Astrocyte of the spinal cord (primary cell): ENCODE measurements around the gene ETHE1.
A peak's percentile ranks its signal among the peaks of the same experiment; 100 is the strongest.

Experiments used
- DNase-seq: peaks from one replicate; pipeline ENCODE4 v3.0.0; 2011; ENCODE audit warnings: low read depth, low spot score
- H3K4me3 ChIP-seq: 2 replicates; pipeline ENCODE4 v1.5.1; 2011; ENCODE audit warnings: low read depth, mild to moderate bottlenecking, low read length, moderate library complexity
- in situ Hi-C: cut with HindIII; loops from 2 replicates; pipeline ENCODE4 v1.10.0; 2017; ENCODE audit warnings: low sequenced_read_pairs
- TF ChIP-seq, protein P1 (sequence below): IDR thresholded peaks from 2 replicates; pipeline ENCODE4 v1.5.1; 2012; ENCODE audit warnings: low read depth, mild to moderate bottlenecking, low read length, inconsistent platforms

The ETHE1 gene

DNA sequence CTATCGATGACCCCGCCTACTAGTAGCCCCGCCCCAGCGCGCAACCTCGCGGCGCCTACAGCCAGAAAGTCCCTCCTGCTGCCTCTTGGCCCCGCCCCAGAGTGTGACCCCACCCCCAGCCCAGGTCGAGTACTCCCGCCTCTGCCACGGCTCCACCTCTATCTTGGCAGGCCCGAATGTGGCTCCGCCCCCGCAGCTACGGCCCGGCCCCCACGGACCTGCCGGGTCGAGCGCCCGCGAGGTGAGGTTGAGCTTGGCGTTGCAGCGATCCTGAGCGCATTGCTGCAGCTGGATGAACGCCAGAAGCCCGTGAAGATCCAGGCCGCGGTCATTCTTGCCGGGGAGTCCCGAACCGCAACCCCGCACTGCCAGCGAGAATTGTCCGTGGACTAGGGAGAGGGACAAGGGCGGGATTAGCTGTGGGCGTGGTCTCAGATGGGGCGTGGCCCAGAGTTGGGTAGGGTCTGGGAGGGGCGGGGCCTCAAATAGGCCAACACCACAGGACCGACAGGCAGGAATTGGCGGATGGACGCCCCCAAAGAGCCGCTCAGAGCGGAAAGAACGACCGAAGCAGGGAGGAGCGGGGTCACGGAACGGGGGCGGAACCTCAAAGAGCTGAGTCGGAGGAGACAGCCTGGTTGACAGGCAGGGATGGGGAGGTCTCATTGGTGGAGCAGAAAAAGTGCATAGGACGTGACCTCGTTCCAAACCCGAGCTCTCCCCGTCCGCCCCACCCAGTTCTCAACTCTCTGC, 63.4 kb downstream of the ETHE1 start:
- TF ChIP-seq, protein P1, sequence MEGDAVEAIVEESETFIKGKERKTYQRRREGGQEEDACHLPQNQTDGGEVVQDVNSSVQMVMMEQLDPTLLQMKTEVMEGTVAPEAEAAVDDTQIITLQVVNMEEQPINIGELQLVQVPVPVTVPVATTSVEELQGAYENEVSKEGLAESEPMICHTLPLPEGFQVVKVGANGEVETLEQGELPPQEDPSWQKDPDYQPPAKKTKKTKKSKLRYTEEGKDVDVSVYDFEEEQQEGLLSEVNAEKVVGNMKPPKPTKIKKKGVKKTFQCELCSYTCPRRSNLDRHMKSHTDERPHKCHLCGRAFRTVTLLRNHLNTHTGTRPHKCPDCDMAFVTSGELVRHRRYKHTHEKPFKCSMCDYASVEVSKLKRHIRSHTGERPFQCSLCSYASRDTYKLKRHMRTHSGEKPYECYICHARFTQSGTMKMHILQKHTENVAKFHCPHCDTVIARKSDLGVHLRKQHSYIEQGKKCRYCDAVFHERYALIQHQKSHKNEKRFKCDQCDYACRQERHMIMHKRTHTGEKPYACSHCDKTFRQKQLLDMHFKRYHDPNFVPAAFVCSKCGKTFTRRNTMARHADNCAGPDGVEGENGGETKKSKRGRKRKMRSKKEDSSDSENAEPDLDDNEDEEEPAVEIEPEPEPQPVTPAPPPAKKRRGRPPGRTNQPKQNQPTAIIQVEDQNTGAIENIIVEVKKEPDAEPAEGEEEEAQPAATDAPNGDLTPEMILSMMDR: no peak
- DNase-seq: peak; percentile 87
- peak overlapping the region; percentile 71 for H3K4me3 ChIP-seq
- in situ Hi-C loops: no loop called here

DNA sequence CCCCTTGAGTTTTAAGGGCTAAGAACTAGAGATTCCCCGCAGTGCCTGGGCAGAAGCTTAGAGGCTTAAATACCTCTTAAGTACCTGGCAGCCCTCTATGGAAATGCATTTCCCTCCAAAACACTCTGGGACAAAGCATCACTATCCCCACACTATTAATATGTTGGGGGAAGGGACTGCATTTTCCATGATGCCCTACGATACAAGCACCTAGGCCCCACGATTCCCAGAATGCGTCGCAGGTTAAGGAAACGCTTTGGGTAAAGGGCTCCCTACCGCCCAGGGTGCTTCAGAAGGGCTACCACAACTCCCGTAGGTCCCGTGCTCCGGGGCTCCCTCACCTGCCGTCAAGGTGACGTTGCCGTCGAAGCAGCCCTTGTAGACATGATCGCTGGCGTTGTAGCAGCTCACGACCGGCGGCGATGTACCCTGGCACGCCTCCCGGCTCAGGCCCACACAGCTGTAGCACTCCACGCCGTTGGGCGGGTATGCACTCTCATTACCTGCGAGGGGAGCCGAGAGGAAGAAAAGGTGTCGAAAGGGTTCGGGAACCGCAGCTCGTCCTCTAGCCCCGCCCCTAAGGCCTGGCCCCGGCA, 64.1 kb downstream of the ETHE1 start:
- peak overlapping the region; percentile 71 for H3K4me3 ChIP-seq
- TF ChIP-seq, protein P1: no peak
- in situ Hi-C loops: no loop called here
- DNase-seq: no peak

DNA sequence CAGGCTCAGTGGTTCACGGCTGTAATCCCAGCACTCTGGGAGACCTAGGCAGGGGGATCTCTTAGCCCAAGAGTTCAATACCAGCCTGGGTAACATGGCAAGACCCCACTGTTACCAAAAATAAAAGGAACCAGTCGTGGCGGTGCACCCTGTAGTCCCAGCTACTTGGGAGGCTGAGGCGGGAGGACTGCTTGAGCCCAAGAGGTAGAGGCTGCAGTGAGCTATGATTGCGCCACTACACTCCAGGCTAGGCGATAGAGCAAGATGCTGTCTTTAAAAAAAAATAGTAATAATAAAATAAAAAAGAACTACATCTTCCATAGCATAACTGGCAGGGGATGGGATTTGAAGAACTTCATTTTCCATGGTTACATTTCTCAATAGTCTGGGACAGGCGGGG, 64.6 kb downstream of the ETHE1 start:
- TF ChIP-seq, protein P1: no peak
- no peak for DNase-seq
- in situ Hi-C loops: no loop called here
- no peak overlapping the region for H3K4me3 ChIP-seq

DNA sequence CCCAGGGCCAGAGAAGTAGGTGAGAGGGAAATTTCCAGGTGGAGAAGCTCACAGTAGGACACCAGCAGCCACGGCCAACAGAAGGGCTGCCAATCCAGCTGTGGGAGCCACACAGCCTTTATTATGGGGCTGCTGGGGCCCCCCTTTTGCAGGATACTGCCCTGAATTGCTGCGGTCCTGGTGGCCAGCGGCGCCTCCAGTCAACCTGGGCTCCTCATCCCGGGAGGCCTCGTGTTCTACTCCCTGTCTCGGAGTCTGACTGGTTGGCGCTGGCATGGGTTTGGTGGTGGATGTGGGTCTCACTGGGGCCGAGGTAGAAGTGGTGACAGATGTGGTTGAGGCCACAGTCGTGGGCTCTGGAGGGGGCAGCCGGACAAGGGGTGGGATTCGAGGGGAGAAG, 65.7 kb downstream of the ETHE1 start:
- TF ChIP-seq, protein P1: no peak
- H3K4me3 ChIP-seq: no peak overlapping the region
- DNase-seq: no peak
- in situ Hi-C loops: no loop called here

DNA sequence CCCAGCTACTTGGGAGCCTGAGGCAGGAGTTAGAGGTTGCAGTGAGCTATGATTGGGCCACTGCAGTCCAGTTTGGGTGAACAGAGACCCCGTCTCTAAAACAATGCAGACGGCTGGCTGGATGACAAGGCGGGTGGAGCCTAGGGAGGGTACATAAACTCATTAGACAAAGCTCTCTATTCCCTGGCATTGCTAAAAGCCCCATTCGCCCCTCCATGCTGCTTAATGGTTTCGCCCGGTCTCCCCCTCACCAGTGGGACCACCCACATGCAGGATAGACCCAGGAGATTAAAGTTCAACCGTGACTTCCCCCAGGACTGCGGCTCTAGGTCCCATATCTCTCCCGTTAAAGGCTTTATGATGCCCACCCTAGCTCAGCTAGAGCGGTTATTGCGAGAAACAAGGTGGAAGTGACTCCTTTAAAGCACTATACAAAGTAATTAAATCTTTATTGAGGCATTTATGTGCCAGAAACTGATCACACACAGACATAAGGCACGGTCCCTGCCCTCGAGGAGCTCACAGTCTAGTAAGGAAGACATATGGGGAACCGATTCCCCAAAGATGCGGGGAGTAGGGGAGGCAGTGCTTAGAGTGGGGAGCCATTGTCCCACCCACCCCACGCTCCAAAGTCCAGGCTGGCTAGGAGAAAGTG, 66.5 kb downstream of the ETHE1 start:
- H3K4me3 ChIP-seq: no peak overlapping the region
- in situ Hi-C loops: no loop called here
- no peak for DNase-seq
- TF ChIP-seq, protein P1: no peak

DNA sequence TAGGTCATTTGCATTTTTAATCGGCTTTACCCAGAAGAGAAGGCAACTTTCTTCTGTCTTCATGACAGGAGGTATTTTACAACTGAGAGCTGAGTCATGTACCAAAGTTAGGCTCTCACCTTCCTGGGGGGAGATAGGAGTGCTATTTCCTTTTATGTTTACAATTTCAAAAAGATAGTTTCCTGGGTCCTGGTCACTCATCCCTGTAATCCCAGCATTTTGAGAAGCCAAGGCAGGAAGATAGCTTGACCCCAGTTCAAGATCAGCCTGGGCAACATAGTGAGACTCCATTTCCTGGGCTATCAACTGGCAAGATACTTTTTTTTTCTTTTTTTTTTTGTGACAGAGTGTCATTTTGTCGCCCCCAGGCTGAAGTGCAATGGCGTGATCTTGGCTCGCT, 69.2 kb downstream of the ETHE1 start:
- in situ Hi-C loops: no loop called here
- TF ChIP-seq, protein P1: no peak
- DNase-seq: no peak
- no peak overlapping the region for H3K4me3 ChIP-seq
